Measurements from ENCODE around the gene ANKRD53.

ANKRD53 gene

GRCh38 chr2:70981421-70981820 is 3.0 kb downstream of the ANKRD53 start:
- no peak for DNase-seq (ENCODE audit: low read depth)
- H3K4me3 ChIP-seq (ENCODE audit: control insufficient read depth, low read depth, low read length): no peak overlapping the region
- no peak for TF ChIP-seq CTCF (IDR thresholded peaks at IDR 0.05; ENCODE audit: control insufficient read depth, insufficient read depth, low read depth, low read length, missing control alignments)

GRCh38 chr2:70981866-70982810 is 3.7 kb downstream of the ANKRD53 start:
- TF ChIP-seq CTCF (IDR thresholded peaks at IDR 0.05; ENCODE audit: control insufficient read depth, insufficient read depth, low read depth, low read length, missing control alignments): no peak
- DNase-seq (ENCODE audit: low read depth): no peak
- no peak overlapping the region for H3K4me3 ChIP-seq (ENCODE audit: control insufficient read depth, low read depth, low read length)

GRCh38 chr2:70982971-70983370 is 4.5 kb downstream of the ANKRD53 start:
- TF ChIP-seq CTCF (IDR thresholded peaks at IDR 0.05; ENCODE audit: control insufficient read depth, insufficient read depth, low read depth, low read length, missing control alignments): no peak
- no peak overlapping the region for H3K4me3 ChIP-seq (ENCODE audit: control insufficient read depth, low read depth, low read length)
- no peak for DNase-seq (ENCODE audit: low read depth)

- DNase-seq (ENCODE audit: low read depth): no peak
- H3K4me3 ChIP-seq (ENCODE audit: control insufficient read depth, low read depth, low read length): no peak overlapping the region
- TF ChIP-seq CTCF (IDR thresholded peaks at IDR 0.05; ENCODE audit: control insufficient read depth, insufficient read depth, low read depth, low read length, missing control alignments): no peak
These were observed 5.2 kb downstream of the ANKRD53 start for GRCh38 chr2:70983506-70984227.

GRCh38 chr2:70984228-70984575 is 5.8 kb downstream of the ANKRD53 start:
- no peak for DNase-seq (ENCODE audit: low read depth)
- TF ChIP-seq CTCF (IDR thresholded peaks at IDR 0.05; ENCODE audit: control insufficient read depth, insufficient read depth, low read depth, low read length, missing control alignments): no peak
- no peak overlapping the region for H3K4me3 ChIP-seq (ENCODE audit: control insufficient read depth, low read depth, low read length)

- peak; percentile 85 for TF ChIP-seq CTCF (IDR thresholded peaks at IDR 0.05; ENCODE audit: control insufficient read depth, insufficient read depth, low read depth, low read length, missing control alignments)
- H3K4me3 ChIP-seq (ENCODE audit: control insufficient read depth, low read depth, low read length): no peak overlapping the region
- DNase-seq (ENCODE audit: low read depth): no peak
These were observed 6.3 kb downstream of the ANKRD53 start for GRCh38 chr2:70984576-70985282.

Measured in AG09309 (cell line).